IMR-90 (cell line): ENCODE results near the gene ABCC8.

Source experiments
- MXI1 ChIP-seq: IDR thresholded peaks from 2 replicates; pipeline ENCODE4 v1.6.1; 2012; ENCODE audit warnings: low read depth, mild to moderate bottlenecking, low read length, moderate library complexity, borderline replicate concordance
- TF ChIP-seq, protein P1 (sequence below): conservative IDR thresholded peaks from 2 replicates; pipeline ENCODE4 v1.5.1; 2012; ENCODE audit warnings: mild to moderate bottlenecking, low read depth, low read length, improper control_type of control experiment

DNA sequence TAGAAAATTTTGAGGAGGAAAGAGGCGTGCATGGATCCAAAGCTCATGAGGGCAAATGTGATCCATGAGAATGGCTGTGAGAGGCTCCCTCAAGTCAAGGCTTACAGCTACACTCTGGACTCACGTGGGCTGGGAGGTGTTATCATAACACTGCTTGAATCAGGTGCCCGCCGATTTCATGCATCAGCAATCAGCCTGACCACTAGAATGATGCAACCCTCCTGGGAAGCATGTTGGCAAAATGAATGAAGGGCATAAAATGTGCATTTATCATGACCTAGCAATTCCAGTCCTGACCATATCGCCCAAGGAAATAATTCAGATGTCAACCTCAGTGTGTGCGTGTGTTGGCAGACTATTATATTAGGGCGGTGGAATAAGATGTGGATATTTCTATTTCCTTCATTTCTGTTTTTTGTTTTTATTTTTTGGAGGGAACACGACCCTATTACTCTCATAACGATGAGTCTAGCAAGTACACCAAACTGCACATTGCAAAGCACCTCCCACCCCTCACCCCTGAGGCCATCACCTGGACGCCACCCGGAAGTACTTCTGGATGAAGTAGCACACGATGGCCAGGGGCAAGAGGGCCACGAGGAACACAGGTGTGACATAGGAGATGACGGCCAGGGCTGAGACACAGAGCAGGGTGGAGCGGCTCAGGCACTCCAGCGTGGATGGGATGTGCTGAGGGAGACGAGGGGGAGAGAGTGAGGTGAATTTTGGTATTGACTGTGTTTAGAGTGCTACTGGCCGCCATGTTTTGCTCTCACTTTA is 72.5 kb downstream of the ABCC8 start:
- TF ChIP-seq, protein P1, sequence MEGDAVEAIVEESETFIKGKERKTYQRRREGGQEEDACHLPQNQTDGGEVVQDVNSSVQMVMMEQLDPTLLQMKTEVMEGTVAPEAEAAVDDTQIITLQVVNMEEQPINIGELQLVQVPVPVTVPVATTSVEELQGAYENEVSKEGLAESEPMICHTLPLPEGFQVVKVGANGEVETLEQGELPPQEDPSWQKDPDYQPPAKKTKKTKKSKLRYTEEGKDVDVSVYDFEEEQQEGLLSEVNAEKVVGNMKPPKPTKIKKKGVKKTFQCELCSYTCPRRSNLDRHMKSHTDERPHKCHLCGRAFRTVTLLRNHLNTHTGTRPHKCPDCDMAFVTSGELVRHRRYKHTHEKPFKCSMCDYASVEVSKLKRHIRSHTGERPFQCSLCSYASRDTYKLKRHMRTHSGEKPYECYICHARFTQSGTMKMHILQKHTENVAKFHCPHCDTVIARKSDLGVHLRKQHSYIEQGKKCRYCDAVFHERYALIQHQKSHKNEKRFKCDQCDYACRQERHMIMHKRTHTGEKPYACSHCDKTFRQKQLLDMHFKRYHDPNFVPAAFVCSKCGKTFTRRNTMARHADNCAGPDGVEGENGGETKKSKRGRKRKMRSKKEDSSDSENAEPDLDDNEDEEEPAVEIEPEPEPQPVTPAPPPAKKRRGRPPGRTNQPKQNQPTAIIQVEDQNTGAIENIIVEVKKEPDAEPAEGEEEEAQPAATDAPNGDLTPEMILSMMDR, result no peak
- no peak for TF ChIP-seq MXI1
